ENCODE data around the gene TPSD1.

- TF ChIP-seq REST (IDR thresholded peaks at IDR 0.05; ENCODE audit: low read depth, low read length), result no peak
- TF ChIP-seq CTCF (IDR thresholded peaks at IDR 0.05), result no peak
- no peak for TF ChIP-seq EZH2phosphoT487 (IDR thresholded peaks at IDR 0.05; ENCODE audit: borderline replicate concordance, low read depth)
- no peak for TF ChIP-seq YY1 (IDR thresholded peaks at IDR 0.05; ENCODE audit: low read depth)
- no peak for TF ChIP-seq ZBTB33 (IDR thresholded peaks at IDR 0.05; ENCODE audit: borderline replicate concordance, low read depth)
- no peak for TF ChIP-seq IRF3 (IDR thresholded peaks at IDR 0.05; ENCODE audit: low read depth, low read length)
Observed at GRCh38 chr16:1308036-1308976, 52.4 kb downstream of the TPSD1 start.
